Esophagus muscularis mucosa (tissue), 4 donors: ENCODE data around the gene POTEF.
"Not testable (repeated sequence)": the region's sequence is repeated elsewhere in the genome, so short reads cannot be mapped to it uniquely, and the experiment has no call there.

ENCODE experiments used
- EP300 ChIP-seq: sonication (generic); formaldehyde crosslinking; IDR thresholded peaks from one replicate; pipeline ENCODE4 v1.6.1; 2017; ENCODE audit warnings: antibody characterized with exemption
- POLR2A ChIP-seq: fragments of 450-650 bp; IDR thresholded peaks from one replicate; pipeline ENCODE4 v1.6.1; 2017; ENCODE audit warnings: antibody characterized with exemption, moderate library complexity, mild to moderate bottlenecking, low read depth
- POLR2AphosphoS5 ChIP-seq, 2 donors: sonication (generic); formaldehyde crosslinking; IDR thresholded peaks; one replicate each; pipeline ENCODE4 v1.6.1; 2017; ENCODE audit warnings: antibody characterized with exemption in 2 of 2
- TF ChIP-seq, protein P1 (sequence below), 3 experiments: fragments of 200-600 bp in 2 of 3; fragments of 450-650 bp in 1 of 3; sonication (generic) in 2 of 3; IDR thresholded peaks; one replicate each; pipeline ENCODE4 v1.5.1; 2017 to 2019; ENCODE audit warnings: antibody characterized with exemption in 3 of 3, mild to moderate bottlenecking in 2 of 3, moderate library complexity in 1 of 3

DNA sequence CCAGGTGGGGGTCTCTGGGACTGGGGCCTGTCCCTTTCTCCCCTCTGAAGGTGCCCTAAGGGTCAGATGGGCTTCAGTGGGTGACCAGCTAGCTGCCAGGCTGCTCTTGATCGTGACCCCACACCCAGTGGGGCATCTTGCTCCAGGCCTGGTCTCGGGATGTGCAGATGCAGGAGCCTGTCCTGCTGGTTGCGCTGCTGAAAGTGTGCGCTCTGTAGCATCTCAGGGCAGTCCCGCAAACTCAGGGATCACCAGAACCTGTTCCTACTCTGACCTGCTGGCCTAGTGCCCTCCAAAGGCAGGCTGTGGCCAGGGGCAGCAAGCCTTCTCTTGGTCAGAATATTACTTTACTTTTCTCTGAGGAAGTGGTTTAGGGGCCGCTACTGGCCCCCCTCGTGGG, 11.5 kb upstream of the POTEF start:
- TF ChIP-seq, protein P1, sequence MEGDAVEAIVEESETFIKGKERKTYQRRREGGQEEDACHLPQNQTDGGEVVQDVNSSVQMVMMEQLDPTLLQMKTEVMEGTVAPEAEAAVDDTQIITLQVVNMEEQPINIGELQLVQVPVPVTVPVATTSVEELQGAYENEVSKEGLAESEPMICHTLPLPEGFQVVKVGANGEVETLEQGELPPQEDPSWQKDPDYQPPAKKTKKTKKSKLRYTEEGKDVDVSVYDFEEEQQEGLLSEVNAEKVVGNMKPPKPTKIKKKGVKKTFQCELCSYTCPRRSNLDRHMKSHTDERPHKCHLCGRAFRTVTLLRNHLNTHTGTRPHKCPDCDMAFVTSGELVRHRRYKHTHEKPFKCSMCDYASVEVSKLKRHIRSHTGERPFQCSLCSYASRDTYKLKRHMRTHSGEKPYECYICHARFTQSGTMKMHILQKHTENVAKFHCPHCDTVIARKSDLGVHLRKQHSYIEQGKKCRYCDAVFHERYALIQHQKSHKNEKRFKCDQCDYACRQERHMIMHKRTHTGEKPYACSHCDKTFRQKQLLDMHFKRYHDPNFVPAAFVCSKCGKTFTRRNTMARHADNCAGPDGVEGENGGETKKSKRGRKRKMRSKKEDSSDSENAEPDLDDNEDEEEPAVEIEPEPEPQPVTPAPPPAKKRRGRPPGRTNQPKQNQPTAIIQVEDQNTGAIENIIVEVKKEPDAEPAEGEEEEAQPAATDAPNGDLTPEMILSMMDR (IDR thresholded peaks at IDR 0.05), result not testable (repeated sequence)
- TF ChIP-seq POLR2A; POLR2AphosphoS5 (IDR thresholded peaks at IDR 0.05); EP300: not testable (repeated sequence)
